ENCODE results near the gene HSPB2.

DNA sequence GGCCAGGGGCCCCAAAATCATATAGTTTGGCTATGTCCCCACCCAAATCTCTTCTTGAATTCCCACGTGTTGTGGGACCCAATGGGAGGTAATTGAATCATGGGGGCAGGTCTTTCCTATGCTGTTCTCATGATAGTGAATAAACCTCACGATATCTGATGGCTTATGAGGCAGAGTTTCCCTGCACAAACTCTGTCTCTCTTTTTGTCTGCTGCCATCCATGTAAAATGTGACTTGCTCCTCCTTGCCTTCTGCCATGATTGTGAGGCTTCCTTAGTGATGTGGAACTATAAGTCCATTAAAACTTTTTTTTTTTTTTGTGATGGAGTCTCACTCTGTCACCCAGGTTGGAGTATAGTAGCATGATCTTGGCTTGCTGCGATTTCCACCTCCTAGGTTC lies 39.0 kb downstream of the HSPB2 start:
- TF ChIP-seq POLR2A (IDR thresholded peaks at IDR 0.05; ENCODE audit: low read length) (no peak), GATA1 (IDR thresholded peaks at IDR 0.05; ENCODE audit: low read depth, low read length) (no peak)
